Stimulated activated CD4-positive, alpha-beta T cell treated with anti-CD3 and anti-CD28 coated beads, TNF-alpha, amount 100 ng/mL, for 24 hours (primary cell): Measurements from ENCODE around the gene ZC3H18.

ENCODE experiments used
- DNase-seq, 3 experiments: peaks; one replicate each; pipeline ENCODE4 v3.0.0-alpha.2; 2020; ENCODE audit warnings: low read depth in 3 of 3

Gene ZC3H18

DNA sequence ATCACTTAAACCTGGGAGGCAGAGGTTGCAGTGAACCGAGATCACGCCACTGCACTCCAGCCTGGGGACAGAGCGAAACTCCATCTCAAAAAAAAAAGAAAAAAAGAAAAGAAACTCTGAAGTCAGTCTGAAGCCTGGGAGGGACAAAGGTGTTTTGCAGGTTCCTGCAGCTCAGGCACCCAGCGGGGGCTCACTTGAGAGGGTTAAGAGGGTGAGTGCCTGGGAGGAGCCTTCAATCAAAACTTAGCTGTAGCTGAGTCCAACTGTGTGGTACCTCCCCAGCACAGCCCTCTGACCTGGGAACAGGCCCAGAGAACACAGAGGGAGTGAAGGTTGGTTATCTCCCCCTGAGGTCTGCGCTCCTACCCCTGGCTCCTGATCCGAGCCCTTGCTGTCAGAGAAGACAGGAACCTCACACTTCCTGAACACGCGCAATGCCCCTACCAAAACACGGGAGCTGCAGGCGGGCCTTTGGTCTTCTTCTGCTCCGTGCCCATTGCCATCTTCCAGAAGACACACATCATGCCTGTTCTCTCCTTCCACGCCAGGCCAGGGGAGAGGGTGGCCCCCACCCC, 20.4 kb upstream of the ZC3H18 start:
- DNase-seq, result no peak

- DNase-seq, result no peak
These were observed 19.9 kb upstream of the ZC3H18 start for GRCh38 chr16:88550246-88550661.

- DNase-seq, result no peak
These were observed 18.0 kb upstream of the ZC3H18 start for GRCh38 chr16:88552166-88552565.

DNA sequence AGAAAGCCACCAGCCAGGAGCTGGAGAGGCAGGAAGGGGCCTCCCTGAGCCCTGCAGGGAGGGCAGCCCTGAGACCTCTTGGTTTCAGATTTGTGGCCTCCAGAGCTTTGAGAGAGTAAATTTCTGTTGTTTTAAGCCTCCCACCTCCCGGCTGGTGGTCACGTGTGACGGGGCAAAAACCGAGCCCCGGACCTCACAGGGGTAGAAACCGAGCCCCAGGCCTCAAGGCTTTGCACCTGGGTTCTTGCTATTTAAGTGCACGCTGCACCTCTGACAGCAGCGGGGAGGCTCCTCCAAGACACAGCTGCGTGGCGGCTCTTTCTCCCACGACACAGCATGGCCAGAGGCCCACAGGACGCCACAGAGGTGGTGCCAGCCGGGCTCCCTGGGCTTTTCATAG, 17.4 kb upstream of the ZC3H18 start:
- DNase-seq, result no peak

- DNase-seq, result no peak
These were observed 16.5 kb upstream of the ZC3H18 start for GRCh38 chr16:88553739-88554138.

- no peak for DNase-seq
These were observed 15.4 kb upstream of the ZC3H18 start for GRCh38 chr16:88554711-88555264.

DNA sequence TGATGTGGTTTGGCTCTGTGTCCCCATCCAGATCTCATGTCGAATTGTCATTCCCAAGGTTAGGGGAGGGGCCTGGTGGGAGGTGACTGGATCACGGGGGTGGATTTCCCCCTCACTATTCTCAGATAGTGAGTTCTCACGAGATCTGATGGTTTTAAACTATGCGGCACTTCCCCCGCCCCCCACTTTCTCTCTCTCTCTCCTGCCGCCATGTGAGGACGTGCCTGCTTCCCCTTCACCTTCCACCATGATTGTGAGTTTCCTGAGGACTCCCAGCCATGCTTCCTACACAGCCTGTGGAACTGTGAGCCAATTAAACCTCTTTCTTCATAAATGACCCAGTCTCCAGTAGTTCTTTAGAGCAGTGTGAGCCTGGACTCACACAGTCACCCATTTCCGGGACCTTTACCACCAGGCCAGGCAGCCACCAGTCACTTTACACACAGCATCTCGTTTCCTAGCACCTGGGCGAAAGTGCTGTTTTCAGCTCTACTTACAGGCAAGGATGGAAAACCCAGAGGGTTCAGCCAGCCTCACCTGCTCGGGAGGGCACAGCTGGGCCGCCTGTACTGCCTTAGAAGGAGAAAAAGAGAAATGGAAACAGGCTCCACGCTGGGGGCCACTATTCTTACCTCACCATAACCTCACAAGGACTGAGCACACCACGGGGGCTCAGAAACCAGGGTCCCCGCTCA, 13.8 kb upstream of the ZC3H18 start:
- DNase-seq, result no peak

DNA sequence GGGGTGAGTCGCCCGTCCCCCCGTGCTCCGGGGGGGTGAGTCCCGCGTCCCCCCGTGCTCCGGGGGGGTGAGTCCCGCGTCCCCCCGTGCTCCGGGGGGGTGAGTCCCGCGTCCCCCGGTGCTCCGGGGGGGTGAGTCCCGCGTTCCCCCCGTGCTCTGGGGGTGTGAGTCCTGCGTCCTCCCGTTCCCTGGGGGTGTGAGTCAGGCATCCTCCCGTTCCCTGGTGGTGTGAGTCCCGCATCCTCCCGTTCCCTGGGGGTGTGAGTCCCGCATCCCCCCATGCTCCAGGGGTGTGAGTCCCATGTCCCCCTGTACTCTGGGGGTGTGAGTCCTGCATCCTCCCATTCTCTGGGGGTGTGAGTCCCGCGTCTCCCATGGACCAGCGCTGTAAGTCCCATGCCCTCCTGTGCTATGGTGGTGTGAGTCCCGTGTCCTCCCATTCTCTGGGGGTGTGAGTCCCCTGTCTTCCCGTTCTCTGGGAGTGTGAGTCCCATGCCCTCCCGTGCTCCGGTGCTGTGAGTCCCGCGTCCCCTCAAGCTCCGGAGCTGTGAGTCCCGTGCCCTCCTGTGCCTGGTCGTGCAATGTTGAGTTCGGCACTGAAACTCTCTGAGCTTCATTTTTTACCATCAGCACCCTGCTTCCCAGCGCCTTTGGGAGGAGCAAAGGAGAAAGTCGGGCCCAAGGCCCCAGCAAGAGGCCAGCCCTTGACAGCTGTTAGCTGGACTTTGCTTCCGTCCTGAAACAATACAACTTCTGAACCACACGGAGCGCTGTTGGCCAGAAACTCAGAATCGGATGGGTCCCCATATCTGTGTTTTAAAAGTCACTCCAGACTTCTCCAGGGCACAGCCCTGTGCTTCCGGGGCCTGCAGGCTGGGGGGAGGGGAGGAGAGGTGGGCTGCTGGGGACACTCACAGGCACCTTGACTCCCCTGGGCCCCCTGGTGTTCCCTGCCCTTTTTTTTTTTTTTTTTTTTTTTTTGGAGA, 11.5 kb upstream of the ZC3H18 start:
- no peak for DNase-seq

- no peak for DNase-seq
These were observed 9.3 kb upstream of the ZC3H18 start for GRCh38 chr16:88560714-88561484.

DNA sequence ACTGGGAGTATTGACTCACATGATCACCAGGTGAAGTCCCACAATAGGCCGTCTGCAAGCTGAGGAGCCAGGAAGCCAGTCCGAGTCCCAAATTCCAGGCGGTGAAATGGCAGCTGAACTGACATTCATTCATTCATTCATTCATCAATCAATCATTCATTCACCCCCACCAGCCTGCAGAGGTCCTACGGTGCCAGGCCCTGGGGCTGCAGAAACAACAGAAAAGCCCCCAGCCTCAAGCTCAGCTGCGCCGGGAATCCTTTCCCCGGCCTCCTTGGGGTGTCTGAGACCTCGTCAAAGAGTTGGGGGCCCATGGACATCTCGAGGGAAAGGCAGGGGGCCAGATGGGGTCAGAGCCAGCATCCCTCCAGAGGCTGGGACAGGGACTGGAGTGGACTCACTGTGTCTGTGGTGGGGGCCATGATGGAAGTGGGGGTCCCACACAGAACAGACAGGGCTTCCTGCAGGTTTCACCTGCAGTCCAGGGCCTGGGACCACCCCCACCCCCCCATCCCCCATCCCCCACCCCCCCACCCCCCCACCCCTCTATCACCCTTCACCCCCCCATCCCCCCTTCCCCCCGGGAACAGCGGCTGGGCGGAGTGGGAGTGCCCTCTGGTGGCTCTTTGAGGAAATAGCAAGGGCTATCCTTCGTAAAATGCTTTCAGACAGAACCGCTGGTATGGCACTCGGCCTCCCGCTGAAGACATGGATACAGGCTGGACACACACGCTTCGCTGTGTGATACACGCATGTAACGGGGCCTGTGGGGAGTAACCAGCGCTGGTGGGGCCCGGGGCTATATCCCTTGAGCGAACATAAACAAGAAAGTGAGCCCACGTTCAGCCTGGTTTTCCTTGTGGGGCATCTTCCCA, 8.5 kb upstream of the ZC3H18 start:
- peak in 2 of 3 experiments; percentile 27 to 31 for DNase-seq

- DNase-seq, result peak; percentile 25 to 85 (median 63)
These were observed 4.0 kb upstream of the ZC3H18 start for GRCh38 chr16:88566158-88566557.

GRCh38 chr16:88568710-88569613, 1.2 kb upstream of the ZC3H18 start:
- no peak for DNase-seq

GRCh38 chr16:88569614-88569984, 604 bp upstream of the ZC3H18 start:
- DNase-seq, result no peak

GRCh38 chr16:88570691-88571092, 489 bp downstream of the ZC3H18 start:
- peak in 1 of 3 experiments; percentile 39 for DNase-seq

GRCh38 chr16:88575251-88575650, 5.0 kb downstream of the ZC3H18 start:
- no peak for DNase-seq

GRCh38 chr16:88576307-88576706, 6.1 kb downstream of the ZC3H18 start:
- DNase-seq, result no peak

DNA sequence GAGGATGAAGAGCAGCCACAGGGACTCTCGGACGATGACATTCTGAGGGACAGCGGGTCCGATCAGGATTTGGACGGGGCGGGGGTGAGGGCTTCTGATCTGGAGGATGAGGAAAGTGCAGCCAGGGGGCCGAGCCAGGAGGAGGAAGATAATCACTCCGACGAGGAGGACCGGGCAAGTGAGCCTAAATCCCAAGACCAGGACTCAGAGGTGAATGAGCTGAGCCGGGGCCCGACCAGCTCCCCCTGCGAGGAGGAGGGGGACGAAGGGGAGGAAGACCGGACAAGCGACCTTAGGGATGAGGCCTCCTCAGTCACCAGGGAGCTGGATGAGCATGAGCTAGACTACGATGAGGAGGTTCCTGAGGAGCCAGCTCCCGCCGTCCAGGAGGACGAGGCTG, 7.0 kb downstream of the ZC3H18 start:
- no peak for DNase-seq

- no peak for DNase-seq
These were observed 8.5 kb downstream of the ZC3H18 start for GRCh38 chr16:88578446-88579313.
